HTR-8/SVneo (cell line): ENCODE data around the gene DUS2.

Experiments
- DNase-seq: peaks from one replicate; pipeline ENCODE4 v3.0.0; 2011; ENCODE audit warnings: low spot score, mixed read lengths; ENCODE audit not compliant: insufficient read length
- FAIRE-seq: peaks from 2 replicates; lab custom pipeline; 2011; peaks lifted over from hg19 to GRCh38; lab: Jason Lieb, UNC

Gene DUS2

DNA sequence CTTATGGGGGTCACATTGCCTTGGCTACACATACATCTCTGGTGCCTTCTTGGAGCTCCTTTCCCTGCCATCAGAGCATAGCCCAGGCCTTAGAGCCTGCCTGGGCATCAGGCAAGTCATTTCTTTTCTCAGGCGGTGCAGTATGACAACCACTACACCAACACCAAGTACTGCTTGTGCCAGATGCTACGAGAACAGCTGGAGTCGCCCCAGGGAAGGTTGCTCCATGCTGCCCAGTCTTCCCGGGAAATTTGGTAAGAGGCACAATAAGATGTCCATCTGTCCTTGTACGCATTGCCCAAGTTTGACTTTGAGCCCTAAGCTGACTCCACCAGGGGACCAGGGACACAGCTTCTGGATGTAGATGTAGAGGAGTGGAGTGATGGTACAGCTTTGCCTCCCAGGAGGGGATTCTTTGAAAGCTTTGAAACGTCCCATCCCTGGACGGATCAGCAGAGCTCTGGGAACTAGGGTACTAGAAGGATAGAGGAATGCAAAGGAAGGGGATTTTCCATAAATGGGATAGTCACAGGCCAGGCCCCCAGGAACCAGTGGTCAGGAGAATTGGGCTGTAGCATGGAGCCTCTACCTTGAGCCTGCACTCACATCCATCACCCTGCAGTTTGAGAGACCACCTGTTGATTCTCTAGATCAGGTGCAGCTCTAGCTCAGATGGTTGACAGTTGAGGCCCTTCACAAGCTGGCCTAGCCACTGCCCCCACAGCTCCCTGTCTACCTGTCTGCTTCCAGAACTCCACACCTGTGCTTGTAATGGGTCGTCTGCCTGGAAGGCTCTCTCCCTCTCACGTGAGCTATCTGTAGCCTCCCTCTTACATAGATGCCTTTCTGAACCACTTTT is 51.0 kb downstream of the DUS2 start:
- FAIRE-seq (no peak), DNase-seq (no peak)

DNA sequence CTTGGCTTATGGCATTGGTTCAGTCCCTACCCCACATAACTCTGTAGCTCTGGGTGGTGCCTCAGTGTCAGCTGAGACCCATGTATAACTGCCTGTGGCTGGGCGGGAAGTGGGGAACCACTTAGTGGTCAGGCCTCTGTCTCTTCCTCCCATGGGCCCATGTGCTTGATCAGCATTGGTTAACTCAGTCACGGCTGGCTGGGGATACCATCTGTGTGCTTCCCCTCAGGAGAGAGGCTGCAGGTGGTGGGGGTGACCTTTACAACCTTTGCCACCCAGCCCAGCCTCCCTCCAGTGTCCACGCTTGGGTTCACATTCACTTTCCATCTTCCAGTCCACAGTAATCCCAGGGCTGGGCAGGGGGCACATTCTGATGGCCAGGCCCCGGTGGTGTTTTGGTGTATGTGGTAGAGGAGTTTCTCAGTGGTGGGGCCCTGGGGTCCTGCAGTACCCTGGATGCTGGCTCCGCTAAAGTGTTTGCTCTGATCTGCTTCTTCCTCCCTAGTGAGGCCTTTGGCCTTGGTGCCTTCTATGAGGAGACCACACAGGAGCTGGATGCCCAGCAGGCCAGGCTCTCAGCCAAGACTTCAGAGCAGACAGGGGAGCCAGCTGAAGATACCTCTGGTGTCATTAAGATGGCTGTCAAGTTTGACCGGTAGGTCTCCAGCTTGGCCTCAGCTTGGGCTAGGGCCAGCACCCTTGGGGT is 51.9 kb downstream of the DUS2 start:
- DNase-seq (no peak), FAIRE-seq (no peak)

DNA sequence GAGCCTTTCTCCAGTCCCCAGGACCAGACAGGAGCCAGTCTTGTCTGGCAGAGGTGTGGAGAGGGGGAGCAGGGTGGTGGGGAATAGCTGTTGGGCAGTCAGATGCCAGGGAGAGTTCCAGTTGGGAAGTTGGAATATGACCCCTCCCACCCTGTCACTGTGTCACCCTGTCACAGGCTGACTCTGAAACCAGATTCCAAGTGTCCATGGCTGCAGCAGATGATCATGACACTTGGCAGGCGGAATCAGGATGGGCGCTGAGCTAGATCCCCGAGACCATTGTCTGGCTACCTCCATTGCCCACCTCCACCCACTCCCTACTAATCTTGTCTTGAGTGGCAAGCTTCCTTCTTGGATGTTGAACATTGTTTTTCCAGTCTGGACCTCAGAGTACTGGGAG is 52.9 kb downstream of the DUS2 start:
- FAIRE-seq: no peak
- DNase-seq: no peak

DNA sequence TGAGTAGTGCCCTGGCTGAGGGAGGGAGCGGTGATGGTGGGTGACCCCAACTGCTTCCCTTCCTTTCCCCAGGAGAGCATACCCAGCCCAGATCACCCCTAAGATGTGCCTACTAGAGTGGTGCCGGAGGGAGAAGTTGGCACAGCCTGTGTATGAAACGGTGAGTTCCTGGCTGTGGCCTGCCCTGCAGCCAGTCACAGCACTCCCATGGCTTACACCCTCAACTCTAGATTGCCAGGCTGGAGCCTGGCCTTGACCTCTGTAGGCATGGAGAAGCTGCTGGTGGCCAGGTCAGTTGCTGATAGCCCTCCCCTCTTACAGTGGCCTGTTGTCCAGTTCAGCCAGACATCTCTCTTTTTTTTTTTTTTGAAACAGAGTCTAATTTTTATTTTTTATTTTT is 53.5 kb downstream of the DUS2 start:
- no peak for FAIRE-seq

DNA sequence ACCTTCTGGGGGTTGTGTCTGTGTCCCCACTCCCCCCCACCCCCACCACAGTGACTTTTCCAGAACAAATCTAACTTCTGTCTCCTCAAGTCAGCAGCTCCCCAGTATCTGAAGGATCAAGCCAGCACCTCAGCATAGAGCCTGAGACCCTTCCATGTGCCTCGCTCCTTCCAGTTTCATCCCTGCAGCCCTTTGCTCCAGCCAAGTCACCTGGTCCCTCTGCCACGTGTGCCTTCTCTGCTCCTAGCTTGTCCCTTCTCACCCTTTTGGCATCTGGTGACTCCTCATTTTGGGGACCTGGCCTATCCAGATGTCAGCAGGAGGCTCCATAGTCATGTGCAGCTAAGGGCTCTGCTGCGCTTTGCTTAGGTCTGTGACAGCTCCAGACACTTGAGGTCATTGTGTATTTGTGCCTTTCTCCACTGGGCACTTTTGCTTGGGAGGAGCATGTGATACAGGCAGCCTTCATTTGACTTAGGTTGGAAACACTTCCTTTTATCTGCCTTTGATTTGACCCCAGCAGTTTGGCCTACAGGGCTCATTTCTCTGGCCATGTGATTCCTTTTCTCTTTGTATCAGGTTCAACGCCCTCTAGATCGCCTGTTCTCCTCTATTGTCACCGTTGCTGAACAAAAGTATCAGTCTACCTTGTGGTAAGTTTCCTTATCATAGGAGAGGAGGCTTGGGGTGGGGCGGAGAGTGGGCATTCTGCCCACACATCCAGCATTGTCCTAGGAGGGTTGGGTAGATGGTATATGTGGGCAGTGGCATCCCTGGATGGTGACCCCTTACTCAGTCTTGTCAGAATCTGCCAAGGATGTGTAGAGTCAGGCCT is 55.0 kb downstream of the DUS2 start:
- DNase-seq (no peak), FAIRE-seq (no peak)

More for the DNA sequence above, 53.5 kb downstream of the DUS2 start:
- DNase-seq: no peak

DNA sequence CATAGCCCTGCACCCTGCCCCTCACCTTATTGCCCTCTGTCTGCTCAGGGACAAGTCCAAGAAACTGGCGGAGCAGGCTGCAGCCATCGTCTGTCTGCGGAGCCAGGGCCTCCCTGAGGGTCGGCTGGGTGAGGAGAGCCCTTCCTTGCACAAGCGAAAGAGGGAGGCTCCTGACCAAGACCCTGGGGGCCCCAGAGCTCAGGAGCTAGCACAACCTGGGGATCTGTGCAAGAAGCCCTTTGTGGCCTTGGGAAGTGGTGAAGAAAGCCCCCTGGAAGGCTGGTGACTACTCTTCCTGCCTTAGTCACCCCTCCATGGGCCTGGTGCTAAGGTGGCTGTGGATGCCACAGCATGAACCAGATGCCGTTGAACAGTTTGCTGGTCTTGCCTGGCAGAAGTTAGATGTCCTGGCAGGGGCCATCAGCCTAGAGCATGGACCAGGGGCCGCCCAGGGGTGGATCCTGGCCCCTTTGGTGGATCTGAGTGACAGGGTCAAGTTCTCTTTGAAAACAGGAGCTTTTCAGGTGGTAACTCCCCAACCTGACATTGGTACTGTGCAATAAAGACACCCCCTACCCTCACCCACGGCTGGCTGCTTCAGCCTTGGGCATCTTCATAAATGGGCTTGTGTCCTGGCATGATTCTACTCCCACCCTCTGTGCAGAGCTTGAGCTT is 55.8 kb downstream of the DUS2 start:
- no peak for DNase-seq
- no peak for FAIRE-seq

DNA sequence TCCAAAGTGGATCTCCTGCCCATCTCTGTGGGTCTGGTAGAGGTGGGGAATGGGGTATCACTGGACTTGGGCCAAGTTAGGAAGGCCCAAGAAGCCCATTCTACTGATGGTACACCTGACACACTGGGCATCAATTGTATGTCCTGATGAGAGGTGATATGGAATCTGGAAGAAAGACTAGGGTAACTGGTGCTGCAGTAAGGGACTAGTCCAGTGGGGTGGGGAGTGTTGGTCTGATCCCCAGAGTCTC is 56.2 kb downstream of the DUS2 start:
- no peak for FAIRE-seq
- no peak for DNase-seq

DNA sequence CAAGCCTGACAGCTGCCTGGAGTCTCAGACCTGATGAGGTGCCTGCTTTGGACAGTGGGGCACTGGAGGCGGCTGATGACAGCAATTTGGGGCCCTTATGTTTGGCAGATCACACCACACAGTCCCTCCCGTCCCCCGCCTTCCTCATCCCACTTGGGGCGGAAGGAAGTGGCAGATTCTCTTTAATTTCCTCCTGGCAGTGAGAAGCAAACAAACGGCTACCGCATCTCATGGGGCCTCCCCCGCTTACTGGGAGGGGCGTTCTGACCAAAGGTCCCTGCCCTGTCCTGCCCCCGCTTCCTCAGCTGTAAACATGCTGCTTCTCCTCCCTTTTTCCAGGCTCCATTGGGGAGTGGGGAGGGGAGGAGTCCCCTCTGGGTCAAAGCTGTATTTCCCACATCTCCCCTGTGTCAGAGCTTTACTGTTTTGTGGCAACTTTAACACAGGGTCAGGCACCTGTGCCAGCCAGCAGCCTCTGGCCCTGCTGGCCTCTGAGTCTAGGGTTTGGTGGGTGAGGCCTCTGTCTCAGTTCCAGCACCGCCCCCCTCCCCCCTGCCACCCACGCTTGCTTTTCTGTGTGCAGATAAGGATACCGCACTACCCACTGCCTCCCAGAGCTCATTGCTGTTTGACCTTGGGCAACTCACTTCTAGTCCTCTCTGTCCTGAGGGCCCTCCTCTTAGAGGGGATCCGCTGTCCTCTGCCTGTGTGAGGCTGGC is 56.7 kb downstream of the DUS2 start:
- FAIRE-seq (no peak), DNase-seq (no peak)

DNA sequence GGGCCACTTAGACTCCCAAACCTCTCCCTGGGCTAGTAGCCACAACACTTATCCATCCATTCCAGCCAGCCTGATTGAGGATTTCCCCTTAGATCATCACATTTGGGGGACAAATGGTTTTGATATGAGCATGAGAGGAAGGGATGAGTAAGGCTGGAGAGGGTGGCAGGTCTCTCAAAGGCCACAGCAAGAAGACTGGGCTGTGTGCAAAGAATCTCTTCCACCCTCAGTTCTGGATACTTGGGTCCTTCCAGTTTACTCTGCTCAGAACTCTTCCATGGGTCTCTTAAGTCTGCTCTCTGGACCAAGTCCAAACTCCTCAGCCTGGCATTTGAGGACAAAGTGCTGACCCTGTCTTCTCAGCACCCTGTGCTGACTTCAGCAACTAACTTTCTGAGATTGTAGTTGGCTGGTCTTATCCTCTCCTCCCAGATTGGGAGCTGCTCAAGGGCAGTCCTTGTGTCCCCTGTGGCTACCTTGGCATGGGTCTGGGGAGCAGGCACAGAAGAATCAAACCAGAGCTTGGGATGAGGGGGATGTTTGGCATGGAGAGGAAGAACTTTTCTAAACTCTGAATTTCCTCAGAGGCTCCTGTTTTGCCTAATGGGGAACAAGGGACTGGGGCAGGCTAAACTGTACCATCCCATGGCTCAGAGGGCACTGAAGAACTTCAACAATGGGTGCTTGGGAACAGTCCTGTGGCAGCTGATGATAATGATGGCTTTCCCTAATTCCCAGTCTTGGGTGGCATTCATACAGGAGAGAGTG is 59.0 kb downstream of the DUS2 start:
- DNase-seq: no peak
- no peak for FAIRE-seq

DNA sequence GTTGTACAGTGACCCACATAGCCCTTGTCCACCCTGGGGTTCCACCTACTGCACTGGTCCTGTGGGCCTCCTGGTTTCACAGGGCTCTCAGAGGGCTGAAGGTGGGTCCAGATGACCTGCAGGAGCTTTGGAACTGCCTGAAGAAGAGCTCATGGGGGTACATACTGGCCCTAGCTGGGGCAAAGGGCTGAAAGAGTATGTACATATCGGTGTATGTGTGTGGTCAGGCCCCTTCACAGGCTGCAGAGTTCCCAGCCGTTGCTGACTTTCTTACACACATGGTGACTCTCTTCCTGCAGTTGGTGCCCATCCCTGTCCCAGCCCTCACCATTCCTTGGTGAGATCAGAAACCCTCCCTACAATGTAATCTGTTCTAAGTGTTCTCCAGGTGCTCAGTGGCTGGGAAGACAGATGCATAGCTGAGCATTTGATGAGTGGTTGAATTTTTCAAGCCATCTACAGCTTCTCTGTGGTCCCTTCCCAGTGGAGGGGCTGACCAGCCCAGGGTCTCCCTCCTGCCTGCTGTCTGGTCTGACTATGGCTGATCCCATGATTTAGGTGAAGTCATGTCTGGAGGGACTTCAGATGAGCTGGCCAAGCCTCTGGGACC is 59.6 kb downstream of the DUS2 start:
- FAIRE-seq: no peak

DNA sequence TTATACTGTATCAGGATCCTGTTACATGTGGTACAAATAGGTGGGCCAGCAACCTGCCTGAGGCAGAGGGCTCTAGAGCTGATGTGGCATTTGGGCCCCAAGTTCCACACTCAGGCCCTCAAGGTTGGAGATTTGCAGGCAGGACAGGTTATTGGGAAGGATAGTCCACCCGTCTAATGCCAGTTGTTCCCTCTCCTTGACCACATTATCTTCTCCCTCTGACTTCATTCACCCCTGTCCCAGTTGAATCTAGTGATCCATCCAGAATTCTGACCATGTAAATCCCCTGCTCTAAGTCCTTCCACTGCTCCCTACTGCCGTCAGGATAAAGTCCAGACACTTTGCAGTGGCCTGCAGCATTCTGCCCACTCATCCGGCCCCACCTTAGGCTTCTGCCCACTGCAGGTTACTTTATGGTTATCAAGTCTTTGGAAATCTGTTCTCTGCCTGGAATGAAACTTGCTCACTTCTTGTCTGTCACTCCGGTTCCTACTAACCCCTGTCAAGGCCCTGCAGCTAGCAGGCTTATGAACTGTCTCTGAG is 60.2 kb downstream of the DUS2 start:
- no peak for FAIRE-seq
- DNase-seq: no peak

More for the DNA sequence above, 59.6 kb downstream of the DUS2 start:
- DNase-seq: no peak

DNA sequence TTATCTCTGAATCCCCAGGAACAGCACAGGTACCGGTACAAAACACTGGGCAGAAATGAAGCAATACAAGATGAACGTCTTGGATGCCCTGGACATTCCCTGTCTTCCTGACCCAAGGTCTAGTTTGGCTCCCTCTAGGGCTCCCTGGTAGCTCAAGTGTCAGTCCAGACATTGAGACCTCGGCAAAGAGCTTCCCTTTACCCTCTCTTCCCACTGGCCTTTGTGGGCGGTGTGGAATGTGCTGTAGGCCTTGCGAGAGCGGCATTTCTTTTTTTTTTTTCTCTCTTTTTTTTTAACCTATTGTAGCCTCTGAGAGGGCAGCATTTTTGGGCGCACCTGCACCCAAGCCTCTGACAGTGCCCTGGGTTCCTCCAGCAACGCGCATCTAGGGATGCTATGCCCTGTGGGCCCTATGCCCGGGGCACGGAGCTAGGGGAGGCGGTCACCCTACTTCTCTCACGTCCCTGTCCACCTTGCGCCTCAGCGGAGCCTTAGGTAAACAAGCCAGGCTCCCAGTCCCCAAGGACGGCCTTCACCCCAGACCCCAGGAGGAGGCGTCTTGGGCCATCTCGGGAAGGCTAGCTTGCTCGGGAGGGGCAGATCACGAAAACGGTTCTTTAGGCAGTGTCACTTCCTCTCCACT is 60.9 kb downstream of the DUS2 start:
- DNase-seq (no peak), FAIRE-seq (no peak)

DNA sequence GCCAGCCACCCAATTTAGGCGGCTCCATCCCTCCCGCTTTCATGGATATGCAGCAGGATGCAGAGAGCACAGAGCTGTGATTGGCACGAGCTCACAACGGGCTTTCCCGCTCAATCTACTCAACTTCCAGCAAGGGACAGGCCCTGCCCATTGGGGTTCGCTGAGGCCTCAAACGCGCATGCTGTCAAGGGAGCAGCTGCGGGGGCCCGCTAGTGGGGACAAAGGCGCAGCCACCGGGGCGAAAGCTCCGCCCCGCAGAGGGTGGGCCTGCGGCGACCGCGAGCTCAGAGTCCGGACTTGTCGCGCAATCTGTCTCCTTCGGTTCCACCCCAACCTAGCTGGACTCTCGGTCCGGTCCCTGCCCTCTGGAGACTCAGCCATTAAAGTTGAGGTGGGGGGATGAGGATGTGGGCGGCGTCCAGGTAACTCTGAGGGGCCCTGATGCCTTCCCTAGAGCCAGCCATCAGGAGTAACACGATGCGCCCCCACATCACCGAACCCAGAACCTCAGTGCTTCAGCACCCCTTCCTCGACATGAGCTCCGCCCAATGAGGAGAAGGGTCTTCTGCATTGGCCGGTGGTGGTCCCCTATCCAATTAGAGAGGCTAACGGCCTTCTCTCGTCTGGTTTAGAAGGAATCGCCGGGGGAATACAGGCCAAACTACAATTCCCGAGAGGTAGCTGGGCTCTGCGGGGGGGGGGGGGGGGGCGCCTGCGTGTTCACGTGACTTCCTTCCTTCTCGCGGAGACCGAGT is 61.6 kb downstream of the DUS2 start:
- no peak for FAIRE-seq
- DNase-seq: no peak

DNA sequence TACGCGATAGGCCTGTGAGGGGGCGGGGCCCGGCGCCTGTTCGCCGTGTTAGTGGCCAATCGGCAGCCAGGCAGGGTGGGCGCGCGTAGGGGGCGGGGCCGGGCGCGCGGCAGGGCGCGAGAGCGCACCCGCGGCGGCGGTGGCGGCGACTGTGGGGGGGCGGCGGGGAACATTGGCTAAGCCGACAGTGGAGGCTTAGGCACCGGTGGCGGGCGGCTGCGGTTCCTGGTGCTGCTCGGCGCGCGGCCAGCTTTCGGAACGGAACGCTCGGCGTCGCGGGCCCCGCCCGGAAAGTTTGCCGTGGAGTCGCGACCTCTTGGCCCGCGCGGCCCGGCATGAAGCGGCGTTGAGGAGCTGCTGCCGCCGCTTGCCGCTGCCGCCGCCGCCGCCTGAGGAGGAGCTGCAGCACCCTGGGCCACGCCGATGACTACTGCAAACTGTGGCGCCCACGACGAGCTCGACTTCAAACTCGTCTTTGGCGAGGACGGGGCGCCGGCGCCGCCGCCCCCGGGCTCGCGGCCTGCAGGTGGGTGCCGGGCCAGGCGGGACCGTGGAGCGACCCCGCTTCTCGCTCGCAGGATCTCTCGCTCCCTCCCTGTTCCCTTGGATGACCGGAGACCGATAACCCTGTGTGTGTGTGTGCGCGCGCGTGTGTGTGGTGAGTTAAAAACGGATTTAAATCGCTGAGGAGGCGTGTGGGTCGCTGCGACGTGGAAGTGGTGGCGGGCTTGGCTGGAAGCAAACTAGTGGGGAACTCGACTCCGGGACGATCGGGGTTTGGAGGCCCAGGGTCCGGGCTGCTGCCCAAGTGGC is 62.4 kb downstream of the DUS2 start, which contains the start of gene NFATC3:
Gene NFATC3 (plus strand): TSS at position 112 of the 813 bp plus-strand sequence. CDS start 312 bp downstream, at position 424.
- peak; percentile 88 for FAIRE-seq

DNA sequence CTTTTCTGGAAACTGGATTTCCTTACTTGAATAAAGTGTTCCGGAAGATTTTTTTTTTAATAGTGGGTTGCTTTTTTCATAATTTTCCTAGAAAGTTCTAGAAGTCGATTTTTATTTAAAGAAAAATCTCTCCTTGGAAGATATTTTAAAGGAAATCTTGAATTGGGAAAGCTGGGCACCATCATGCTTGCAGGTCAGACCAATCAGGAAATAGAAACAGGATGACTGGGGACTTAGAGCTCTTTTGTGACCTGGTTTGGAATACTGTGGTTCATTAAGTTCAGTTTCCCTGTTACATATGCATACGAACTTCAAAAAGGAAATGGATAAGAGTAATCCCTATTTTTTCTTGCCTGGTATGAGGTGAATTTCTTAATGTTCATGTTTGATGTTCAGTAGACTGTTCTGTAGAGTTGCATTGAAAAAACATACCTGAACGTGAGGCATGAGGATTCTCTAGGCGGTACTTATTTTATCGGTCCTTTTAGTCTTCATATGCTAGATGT is 63.3 kb downstream of the DUS2 start:
- DNase-seq: peak; percentile 45
- FAIRE-seq: no peak

More for the DNA sequence above, 62.4 kb downstream of the DUS2 start, which contains the start of gene NFATC3:
- DNase-seq: peak; percentile 96

DNA sequence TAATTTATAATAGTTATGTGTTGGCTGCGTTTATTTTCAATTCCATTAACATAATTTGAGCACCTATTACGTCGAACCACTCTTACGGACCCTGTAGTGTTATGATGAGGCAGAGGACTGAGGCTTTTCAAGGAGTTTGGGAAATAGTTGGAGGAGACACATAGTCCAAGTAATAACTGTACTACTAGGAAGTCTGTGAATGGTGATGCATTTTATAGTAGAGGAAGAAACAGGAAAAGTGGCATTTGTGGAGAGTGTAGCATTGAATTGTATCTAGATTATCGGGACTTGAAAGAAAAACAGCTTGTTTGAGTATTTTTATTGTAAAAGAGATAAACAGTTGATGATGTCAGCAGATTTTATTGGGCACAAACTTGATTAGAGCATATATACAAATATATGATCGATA is 63.8 kb downstream of the DUS2 start:
- no peak for FAIRE-seq
- DNase-seq: no peak
